Heart left ventricle (tissue), 13 donors: ENCODE results near the gene CNKSR1.

Experiments used
- POLR2A ChIP-seq, 2 donors: fragments of 450-650 bp; IDR thresholded peaks; one replicate each; pipeline ENCODE4 v1.6.1; 2017; ENCODE audit warnings: antibody characterized with exemption in 2 of 2, mild to moderate bottlenecking in 2 of 2, moderate library complexity in 2 of 2
- TF ChIP-seq, protein P1 (sequence below), 12 donors: fragments of 200-600 bp; sonication (generic) in 4 of 12; IDR thresholded peaks; one replicate each; pipeline versions ENCODE4 v1.5.0 to v1.8.0; 2018 to 2022; ENCODE audit warnings: antibody characterized with exemption in 12 of 12, mild to moderate bottlenecking in 5 of 12
- donor health status: ischemic (EF 13 %, LVEDD 7.1; RV severe dilation, severe dysfunction).
- donor health status: DM: no; HTN: yes; CAD: no.
- donor health status: DM: no; HTN: no; CAD: no.
- donor health status: ischemic (EF 25% LVEDD 6.9; RV normal size, moderate dysfunction).
- donor health status: ischemic (EF 25% LVEDD 5.7; RV mildly dilated, moderate dysfunction).
- donor health status: ischemic (EF 35%, LVEDD 5.7; RV mildly dilated, moderate dysfunction).
- donor health status: nonischemic (EF 11% LVEDD 7.7; RV severe dilation, severe dysfunction).
- donor health status: DM: yes; HTN: yes; CAD: no.
- donor health status: PGD.
- donor health status: ischemic (EF 29% LVEDD 5.4; RV normal size, mild dysfunction).
- donor health status: nonischemic (EF 23%, LVEDD 6.1; RV moderate dilation, normal function).

DNA sequence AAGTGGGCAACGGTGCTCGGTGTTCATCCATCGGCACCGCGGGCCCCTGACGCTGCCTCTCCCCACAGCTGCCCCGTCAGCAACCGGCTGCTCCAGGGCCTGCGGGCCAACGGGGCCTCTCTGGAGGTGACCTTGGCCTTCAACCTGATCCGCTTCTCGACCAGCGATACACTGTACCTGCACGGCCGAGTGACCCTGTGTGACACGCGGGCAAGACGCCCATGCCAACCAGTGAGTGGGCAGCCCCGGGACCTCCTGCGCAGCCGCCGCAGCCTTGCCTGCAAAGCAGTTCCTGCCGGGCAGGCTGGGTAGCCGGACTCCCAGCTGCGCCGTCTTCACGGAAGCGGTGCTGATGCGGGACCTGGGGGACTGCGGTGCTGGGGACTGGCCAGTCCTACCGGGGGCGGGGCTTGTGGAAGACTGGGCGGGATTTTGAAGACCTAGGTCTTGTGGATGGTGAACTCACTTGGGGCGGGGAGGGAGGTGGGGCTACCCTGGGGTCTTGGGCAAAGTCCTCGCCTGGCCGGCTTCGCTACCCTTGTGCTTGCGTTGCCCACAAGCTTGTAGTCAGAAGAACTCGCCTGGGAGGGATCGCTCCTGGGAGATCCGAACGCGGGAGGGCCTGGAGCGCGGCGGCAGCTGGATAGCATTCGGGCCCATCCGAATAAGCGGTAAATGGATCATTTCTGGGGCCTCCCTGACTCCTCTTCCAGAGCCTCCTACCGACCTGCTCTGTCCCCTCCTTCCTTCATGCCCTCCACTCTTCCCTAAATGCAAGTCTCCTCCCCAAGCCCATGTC is 47.9 kb downstream of the CNKSR1 start:
- TF ChIP-seq, protein P1, sequence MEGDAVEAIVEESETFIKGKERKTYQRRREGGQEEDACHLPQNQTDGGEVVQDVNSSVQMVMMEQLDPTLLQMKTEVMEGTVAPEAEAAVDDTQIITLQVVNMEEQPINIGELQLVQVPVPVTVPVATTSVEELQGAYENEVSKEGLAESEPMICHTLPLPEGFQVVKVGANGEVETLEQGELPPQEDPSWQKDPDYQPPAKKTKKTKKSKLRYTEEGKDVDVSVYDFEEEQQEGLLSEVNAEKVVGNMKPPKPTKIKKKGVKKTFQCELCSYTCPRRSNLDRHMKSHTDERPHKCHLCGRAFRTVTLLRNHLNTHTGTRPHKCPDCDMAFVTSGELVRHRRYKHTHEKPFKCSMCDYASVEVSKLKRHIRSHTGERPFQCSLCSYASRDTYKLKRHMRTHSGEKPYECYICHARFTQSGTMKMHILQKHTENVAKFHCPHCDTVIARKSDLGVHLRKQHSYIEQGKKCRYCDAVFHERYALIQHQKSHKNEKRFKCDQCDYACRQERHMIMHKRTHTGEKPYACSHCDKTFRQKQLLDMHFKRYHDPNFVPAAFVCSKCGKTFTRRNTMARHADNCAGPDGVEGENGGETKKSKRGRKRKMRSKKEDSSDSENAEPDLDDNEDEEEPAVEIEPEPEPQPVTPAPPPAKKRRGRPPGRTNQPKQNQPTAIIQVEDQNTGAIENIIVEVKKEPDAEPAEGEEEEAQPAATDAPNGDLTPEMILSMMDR (IDR thresholded peaks at IDR 0.05), result no peak
- no peak for TF ChIP-seq POLR2A (IDR thresholded peaks at IDR 0.05)
